NCI-H226 (cell line): ENCODE measurements around the gene DCDC2.
"Not testable (repeated sequence)": the region's sequence is repeated elsewhere in the genome, so short reads cannot be mapped to it uniquely, and the experiment has no call there.

Source experiments
- DNase-seq: peaks from one replicate; pipeline ENCODE4 v3.0.0-alpha.2; 2015

DCDC2 gene

DNA sequence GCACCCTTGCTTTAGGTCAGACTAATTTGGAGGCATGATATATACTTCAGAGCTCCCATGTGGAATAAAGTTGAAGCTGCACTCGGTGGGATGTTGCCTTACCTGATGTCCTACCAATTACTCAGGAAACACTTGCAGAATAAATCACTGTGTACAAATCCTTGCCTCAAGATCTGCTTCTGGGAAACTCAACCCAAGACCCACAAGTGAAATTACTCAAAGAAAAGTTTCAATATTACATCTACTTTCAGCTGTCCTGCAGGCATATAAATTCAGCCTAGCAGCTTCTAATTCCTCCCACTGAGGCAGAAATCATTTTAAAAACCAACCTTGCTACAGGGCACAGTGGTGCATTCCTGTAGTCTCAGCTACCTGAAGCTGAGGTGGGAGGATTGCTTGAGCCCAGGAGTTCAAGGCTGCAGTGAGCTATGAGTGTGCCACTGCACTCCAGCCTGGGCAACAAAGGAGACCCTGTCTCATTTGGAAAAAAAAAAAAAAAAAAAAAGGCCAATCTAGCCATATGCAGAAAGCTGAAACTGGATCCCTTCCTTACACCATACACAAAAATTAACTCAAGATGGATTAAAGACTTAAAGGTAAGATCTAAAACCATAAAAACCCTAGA, 20.7 kb upstream of the DCDC2 start:
- no peak for DNase-seq

DNA sequence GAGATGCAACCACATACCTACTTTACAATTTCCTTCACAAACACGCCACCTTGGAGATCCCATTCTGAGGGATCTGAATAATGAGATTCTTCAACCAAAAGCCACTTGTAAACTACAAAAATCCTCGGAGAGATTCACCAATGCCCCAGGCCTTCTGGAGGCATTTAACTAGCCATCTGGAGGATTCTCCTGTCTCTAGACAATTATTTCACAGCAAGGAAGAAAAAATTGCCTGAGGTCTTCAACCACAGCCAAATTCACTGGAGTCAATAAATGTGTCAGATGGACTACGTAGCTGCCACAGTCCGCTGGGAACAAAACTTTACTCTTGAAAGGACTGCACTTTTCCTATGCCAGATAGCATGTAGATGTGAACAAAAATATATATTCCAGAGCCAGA, 19.0 kb upstream of the DCDC2 start:
- no peak for DNase-seq

DNA sequence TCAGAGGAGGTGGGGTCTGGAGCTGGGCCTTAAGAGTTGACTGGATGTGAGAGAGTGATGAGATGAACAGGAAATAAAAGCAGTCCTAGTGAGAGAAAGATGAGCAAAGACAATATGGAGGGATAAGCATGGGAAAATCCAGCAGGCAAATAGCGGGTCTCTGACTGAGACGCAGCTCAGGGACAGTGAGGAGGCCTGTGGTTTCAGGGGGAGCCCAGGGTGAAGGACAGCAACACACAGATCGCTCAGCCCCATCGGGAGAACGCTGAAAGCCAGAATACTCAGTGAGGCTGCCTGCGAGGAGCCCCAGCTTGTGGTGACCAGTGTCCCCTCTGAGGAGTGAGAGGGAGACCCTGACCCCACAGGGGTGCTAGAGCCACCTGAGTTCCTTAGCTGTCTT, 16.8 kb upstream of the DCDC2 start:
- no peak for DNase-seq

DNA sequence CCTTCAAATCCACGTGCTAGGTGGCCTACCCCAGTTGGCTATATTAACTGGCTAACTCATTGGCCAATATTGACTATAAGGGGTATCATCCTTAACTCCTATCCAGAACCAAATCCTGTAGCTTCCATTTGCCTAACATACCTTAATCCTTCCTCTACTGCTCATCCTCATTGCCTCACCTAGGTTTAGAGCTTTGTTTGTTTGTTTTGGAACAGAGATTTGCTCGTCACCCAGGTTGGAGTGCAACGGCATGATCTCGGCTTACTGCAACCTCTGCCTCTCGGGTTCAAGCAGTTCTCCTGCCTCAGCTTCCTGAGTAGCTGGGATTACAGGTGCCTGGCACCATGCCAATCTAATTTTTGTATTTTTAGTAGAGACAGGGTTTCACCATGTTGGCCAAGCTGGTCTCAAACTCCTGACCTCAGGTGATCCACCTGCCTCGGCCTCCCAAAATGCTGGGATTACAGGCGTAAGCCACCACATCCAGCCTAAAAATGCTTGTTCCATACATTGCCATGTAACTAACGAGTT, 7.3 kb upstream of the DCDC2 start:
- not testable (repeated sequence) for DNase-seq

DNA sequence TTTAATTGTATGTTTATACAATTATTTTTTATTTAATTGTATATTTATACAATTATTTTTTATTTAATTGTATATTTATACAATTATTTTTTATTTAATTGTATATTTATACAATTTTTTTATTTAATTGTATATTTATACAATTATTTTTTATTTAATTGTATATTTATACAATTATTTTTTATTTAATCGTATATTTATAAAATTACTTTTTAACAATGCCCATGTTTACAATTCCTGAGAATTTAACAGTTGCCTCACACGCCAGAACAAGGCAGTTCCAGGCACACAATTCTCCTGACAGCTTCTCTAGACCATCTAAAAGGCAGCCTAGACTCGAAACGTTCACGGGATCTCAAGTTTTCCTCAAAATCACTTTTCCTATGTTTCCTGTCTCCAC, 4.5 kb upstream of the DCDC2 start:
- not testable (repeated sequence) for DNase-seq

DNA sequence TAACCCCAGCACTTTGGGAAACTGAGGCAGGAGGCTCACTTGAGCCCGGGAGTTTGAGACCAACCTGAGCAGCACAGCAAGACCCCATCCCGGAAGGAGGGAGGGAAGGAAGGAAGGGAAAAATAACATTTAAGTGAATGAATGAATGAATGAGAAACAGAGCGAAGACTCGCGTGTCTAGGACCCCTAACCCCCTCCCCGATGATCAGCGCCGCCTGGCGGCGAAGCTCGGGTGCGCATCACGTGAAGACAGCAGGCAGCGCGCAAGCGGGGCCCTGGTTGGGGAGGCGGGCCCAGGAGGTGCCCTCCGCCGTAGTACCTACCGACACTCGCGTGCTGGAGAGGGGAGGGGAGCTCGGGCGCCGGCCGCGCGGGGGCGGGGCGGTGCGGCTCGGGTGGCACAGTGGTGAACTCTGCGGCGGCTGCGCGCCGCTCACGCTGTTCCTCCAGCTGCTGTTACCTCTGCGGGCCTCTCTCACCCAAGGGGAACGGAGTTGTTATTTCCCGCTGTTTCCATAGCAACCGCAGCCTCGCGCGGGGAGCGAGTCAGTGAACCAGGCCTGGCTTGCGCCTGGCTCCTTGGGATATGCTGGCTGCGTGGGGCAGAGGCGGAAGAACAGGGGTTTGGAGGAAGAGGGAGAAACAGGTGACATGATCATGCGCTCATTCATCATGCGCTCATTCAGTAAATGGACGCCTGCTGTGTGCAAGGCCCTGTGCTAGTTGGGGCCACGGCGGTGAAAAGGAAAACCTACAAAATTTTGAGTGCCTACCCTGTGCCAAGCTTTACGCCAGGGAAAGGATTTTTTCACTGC, 2.0 kb upstream of the DCDC2 start:
- peak; percentile 85 for DNase-seq

DNA sequence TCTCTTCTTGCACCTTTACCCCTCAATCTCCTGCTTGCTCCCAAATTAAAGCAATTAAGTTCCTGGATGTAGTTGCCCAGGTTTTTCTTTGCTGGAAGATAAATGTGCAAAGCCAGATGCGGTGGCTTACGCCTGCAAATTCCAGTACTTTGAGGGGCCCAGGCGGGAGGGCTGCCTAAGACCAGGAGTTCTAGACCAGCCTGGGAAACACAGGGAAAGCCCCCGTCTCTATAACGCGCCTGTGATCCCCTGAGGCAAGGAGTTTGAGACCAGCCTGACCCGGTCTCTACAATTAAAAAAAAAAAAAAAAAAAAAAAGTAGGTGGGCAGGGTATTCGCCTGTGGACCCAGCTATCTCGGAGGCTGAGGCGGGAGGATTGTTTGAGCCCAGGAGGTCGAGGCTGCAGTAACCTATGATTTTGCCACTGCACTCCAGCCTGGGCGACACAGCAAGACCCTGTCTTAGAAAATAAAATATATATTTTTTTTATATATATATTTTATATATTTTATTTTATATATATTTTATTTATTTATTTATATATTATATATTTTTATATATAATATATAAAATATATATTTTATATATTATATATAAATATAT, 461 bp upstream of the DCDC2 start:
- no peak for DNase-seq

DNA sequence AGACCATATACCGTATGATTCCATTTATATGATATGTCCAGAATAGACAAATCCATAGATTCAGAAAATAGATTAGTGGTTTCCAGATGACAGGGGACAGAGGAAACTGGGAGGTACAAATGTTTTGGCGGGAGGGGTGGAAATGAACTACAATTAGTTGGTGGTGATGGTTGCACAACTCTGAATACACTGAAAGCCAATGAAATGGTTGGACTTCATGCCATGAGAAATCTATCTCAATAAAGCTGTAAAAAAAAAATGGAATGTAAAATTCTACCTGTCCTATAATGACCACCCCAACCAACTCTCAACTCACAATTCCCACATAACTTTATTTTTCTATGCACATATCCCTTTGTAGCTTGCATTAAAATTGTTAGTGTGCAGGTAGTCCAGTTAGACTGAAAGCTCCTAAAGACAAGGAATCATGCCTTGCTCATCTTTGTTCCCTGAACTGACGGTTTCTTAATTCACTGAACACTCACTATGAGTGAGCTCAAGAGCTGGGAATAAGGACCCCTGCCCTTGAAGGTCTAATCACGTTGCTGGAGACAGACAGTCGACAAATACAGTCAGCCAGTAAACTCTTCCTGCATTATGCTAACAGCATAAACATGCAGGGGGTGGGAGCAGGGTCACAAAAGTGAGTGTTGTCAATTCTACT, 1.4 kb downstream of the DCDC2 start:
- no peak for DNase-seq

DNA sequence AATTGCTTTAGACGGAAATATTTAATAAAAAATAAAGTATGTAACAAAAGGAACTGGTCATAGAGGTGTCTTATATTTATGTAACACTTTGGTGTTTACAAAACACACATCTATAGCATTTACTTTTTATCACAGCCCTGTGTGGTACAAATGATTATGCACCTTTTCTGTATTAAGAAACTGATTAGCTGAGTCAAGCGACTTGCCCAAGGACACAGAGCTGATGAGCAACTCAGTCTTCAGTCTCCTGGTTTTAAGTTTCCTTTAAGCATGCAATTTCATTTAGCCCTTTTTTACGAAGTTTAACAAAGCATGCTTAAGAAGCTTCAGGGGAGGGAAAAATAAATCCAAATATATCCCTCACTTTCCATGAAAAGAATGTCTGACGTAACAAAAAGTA, 2.5 kb downstream of the DCDC2 start:
- DNase-seq = no peak

DNA sequence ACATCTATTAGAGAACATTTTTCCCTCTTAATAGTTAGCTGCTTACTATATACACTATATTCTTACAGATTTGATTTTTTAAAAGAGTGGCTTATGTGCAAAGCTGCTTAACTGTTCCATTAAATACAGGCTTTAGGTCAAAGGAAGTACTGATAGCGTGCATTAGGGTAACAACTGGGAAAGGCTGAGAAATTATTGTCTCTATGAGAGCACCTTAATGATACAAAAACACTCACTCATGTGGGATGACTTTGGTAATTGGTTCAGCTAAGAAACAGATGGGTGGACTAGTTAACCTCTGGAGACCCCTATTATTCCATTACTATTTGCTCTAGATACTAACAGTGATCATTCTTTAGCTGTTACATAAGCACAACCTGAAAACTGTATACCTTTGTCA, 4.0 kb downstream of the DCDC2 start:
- no peak for DNase-seq

DNA sequence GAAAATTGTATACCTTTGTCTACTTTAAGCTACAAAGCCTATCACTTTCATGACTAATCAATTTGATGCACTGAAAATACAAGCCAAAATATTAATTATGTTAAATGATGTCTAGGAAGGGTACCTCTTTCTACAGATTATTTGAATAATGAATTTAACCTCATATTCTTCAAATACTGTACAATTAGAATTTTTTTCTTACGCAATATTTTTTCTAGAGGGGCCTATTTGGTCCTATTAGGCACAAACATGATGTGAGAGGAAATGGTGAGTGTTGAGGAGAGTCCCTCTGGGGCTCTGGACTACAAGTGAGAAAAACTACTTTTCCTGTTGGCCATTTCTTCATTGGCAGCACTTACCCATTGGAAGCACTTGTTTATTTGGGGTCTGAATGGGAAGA, 5.4 kb downstream of the DCDC2 start:
- no peak for DNase-seq

DNA sequence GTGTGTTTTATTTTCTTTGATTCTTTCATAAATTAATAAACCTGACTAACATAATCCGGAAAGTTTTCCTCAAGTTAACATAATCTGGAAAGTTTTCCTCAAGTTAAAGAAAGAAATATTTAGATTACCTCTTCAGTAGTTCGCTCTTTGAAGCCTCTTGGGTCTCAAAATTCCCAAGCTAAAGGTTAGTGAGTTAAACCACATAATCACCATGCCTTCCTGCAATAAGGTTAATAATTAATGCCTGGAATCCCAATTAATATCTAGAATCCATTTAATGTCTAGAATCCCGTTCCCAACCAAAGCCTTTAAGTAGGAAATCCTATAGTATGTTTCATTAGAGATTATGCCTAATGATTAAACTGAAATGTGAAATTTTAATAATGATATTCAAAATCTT, 12.9 kb downstream of the DCDC2 start:
- no peak for DNase-seq

DNA sequence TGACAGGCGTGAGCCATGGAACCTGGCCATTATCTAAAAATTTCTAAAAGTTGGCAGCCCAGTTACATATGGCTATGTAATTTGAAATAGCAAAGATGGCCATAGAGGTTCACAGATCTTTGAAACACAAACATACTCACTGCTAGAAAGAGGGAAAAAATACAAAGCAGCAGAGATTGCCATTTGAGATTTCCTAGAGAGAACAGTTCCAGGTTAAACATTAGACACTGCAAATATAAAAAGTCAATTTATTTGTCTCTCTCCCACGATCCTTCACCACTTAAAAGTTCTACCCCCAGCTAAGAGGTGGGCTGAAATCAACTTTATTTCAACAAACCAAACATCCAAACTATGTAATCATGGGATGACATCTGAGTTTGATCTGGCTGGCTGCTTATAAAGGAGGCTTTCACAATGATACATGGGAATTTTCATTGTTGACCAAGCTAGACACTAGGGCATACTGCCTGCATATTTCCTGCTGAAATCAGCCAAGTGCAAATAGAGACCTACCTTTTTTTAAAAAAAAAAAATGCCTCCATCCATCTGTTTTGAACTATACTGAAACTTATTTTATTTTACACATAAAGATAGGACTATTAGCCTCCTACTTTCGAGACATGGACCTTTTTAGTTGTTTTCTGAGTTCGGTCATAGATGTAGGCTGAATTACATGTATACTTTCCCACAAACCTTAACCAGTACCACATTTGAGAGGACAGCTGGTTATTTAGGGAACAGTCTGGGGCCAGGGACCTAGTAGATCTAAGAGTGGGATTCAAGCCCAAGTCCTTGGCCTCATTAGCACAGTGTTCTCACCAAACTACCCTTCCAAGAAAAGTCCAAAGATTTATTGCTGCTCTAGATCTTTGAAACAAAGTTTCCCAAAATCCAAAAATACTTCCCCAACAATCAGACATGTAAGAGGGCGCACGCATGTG, 16.6 kb downstream of the DCDC2 start:
- peak; percentile 45 for DNase-seq

DNA sequence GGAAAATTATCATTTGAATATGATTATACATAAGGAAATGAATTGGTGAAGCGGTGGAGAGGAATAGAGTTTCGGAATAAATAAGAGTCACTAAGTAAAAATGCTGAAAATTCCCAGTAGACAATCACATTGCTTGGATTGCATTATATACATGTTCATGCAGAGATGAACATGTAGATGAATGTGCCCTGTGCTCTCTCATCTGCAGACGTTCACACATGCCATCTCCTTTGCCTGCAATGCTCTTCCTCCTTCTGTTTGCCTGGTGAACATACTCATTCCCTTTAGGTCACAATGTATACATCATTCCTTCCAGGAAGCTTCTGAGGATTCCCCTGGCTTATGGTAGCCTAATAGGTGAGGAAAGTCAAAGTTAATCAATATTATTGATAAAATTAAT, 17.9 kb downstream of the DCDC2 start:
- DNase-seq = no peak

DNA sequence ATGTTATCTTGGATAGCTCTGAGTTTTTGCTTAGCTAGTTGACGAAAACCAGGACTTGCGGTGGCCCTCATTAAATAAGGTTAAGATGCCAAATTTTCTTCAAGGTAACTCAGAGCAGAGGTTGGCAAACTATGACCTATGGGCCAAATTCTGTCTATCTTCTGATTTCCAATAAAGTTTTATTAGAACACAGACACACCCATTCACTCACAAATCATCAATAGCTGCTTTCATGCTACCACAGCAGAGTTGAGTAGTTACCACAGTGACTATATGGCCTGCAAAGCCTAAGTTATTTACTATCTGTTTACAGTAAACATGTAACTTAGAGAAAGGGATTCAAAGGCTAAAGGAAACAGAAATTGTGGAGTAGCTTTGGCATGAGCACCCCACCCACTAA, 23.6 kb downstream of the DCDC2 start:
- no peak for DNase-seq

DNA sequence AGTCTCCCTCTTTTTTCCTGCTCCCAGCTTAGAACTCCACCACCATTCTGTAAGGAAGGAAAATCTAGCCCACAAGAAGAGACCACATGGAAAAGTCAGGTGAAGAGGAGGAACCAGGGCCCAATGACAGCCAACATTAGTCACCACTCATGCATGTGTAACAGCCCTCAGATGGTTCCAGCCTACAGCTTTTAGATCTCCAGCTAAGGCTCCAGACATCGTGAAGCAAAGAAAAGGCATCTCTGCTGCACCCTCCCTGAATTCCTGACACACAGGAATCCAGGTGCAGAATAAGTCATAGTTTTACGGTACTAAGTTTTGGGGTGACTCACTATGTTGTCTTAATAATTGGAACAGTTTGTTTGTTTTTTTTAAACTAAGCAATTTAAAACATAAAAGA, 25.5 kb downstream of the DCDC2 start:
- DNase-seq = peak; percentile 97

DNA sequence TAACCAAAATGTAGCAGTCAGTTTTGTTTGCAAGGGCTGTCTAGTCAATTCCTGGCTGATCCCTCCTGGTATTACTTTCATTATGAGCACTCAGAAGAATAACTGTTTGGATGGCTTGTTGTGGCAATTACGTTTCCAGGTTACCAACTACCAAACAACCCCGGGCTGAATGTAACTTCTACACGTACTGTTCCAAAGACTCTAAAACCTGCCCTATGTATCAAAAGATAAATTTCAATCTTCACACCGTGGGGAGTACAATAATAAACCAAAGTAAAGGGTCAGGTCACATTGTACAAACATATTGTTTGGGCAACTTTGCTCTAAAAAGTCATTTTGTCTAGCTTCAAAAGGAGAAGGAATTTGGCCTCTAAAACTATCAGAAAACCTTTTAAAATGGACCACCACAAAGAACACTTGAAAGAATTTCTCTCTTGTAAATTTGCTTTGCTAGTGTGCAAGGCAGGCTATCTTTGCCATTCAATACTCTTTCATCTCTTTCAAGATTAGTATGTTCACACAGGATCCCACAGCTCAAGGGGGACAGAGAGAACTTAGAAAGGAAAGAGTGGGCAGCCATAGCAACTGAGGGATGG, 27.6 kb downstream of the DCDC2 start:
- DNase-seq = peak; percentile 18

DNA sequence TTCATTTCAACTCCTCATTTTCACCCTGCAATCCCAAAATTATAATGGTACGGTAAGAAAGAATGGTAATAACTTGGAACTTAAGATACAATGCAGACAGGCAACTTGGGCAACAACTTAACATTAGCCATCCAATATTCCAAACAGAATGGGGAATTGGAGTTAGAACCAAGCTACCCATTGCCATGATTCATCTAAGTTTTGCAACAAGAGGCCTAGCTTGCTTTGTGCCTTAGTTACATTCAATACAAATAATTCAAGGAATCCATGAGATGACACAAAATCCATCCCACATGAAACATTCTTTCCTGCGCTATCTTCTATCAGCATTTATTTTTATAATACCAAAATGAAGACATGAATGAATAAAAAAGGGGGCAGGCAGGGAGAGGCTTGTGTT, 28.4 kb downstream of the DCDC2 start:
- DNase-seq = peak; percentile 33

DNA sequence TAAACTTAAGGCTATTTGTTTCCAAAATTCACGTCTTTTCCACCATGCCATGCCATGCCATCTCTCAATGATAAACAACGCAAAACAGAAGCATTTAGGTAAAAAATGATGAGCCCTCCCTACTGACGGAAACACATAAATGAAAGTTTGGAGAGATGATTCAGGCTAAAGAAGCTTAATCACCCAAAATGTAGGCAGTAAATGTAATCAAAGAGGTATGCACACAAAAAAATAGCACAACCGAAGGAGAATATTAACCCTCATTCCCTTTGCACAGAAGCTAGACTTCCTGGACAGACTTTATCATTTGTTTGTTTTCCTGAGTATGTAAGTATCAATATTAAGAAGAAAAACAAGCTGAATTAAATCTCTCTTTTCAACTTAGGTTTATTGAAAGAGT, 28.8 kb downstream of the DCDC2 start:
- DNase-seq = peak; percentile 45

DNA sequence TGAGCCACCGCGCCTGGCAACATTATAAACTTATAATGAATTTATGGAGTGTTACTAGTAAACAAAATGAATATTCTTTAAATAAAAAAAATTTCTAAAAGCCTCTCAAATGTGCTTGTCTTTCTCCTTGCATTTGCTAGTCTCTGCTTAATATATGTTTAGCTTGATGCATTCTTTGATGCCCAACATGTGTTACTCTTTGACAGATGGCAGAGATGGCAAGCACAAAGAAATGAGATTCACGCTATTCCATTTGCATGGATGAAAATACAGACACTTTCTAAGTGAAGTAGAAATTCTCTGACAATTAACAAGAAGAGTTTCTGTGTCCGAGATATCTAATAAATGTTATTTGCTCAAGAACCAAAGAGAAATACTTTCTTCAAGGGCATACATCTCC, 30.1 kb downstream of the DCDC2 start:
- DNase-seq = no peak

DNA sequence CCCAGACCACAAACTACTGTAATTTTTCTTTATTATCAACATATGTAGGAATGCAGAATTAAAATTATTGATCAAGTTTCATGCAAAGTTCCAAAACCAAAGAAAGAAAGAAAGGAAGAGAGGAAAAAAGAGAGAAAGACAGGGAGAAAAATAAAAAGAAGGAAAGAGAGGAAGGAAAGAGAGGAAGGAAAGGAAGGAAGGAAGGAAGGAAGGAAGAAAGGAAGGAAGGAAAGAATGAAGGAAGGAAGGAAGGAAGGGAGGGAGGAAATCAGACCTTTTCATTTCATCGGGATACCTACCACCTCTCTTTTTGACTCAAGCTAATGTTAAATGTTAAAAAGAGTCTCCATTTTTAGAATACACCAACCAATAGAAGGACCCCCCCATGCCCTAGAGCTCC, 31.9 kb downstream of the DCDC2 start:
- no peak for DNase-seq

DNA sequence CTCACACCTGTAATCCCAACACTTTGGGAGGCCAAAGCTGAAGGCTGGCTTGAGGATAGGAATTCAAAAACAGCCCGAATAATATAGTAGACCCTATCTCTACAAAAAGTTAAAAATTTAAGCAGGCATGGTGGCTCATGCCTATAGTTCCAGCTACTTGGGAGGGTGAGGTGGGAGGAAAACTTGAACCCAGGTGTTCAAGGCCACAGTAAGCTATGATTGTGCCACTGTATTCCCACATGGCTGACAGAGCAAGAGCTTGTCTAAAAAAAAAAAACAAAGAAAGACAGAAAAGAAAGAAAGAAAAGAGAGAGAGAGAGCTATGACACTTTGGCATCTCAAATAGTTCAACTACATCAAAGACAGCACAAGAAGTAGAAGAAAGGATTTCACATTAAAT, 33.2 kb downstream of the DCDC2 start:
- no peak for DNase-seq
